Urinary bladder (tissue), 4 donors: ENCODE measurements around the gene DIAPH2. TPM values are rescaled to one million over a fixed set of nuclear protein-coding genes. Genes with fewer than 3 reads are reported as not detected.
"Not testable (repeated sequence)": the region's sequence is repeated elsewhere in the genome, so short reads cannot be mapped to it uniquely, and the experiment has no call there.

Experiments used
- DNase-seq: peaks from one replicate; pipeline ENCODE4 v3.0.0-alpha.2; 2015; ENCODE audit errors: extremely low spot score
- H3K27ac ChIP-seq: one replicate; pipeline ENCODE4 v1.5.1; 2013; ENCODE audit warnings: low read depth, mild to moderate bottlenecking, moderate library complexity
- H3K36me3 ChIP-seq: one replicate; pipeline ENCODE4 v1.6.1; 2013; ENCODE audit warnings: mild to moderate bottlenecking, moderate library complexity; ENCODE audit not compliant: insufficient read depth
- H3K4me1 ChIP-seq: one replicate; pipeline ENCODE4 v1.6.1; 2013; ENCODE audit warnings: mild to moderate bottlenecking, moderate library complexity; ENCODE audit not compliant: insufficient read depth
- H3K4me3 ChIP-seq: one replicate; pipeline ENCODE4 v1.5.1; 2013; ENCODE audit warnings: low read depth, low read length
- WGBS: extraction: QIAGEN DNeasy Blood & Tissue Kit; methylation state at CpG from one replicate; pipeline ENCODE4 v1.1.7; 2013; 5-methylcytosine and 5-hydroxymethylcytosine counted together
- polyA plus RNA-seq: library from polyadenylated mRNA; stranded (reverse); fragments of 200-250 nt; gene quantifications from one replicate; pipeline ENCODE4 v1.2.3, GENCODE V29; 2013
- total RNA-seq: library from RNA; depleted of rRNA; stranded (reverse); fragments of >200 nt; gene quantifications from one replicate; pipeline ENCODE4 v1.2.3, GENCODE V29; 2014
- donor health status: healthy with polysubstance abuse.
- donor health status: healthy.

Gene DIAPH2
- total and polyA plus RNA-seq, 2 donors, result 11.8 to 52.2 TPM

DNA sequence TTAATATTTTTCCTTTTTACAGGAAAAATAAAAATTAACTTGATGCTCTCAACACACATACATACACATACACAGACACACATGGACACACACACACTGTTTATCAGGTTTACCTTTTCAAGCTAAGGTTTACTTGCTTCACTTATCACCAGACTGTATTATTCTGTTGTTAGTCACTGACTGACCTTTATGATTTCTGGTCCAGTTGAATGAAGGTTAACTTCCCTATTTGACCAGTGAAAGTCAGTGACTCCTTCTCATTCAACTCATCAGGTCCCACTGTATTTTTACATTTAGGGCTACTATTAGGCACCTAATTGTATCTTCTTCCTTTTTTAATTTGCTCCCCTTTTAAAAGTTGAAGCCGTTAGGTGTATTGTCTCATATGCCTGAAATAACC is 16.0 kb downstream of the DIAPH2 start:
- Histone ChIP-seq H3K27ac (no peak overlapping the region), H3K4me1 (peaks cover 1% of the 10 kb centered on the region), H3K36me3 (no peaks in the 10 kb centered on the region), H3K4me3 (no peak overlapping the region)
- 100% methylated on average over 1 of the region's 1 CpG for WGBS
- DNase-seq, result no peak

DNA sequence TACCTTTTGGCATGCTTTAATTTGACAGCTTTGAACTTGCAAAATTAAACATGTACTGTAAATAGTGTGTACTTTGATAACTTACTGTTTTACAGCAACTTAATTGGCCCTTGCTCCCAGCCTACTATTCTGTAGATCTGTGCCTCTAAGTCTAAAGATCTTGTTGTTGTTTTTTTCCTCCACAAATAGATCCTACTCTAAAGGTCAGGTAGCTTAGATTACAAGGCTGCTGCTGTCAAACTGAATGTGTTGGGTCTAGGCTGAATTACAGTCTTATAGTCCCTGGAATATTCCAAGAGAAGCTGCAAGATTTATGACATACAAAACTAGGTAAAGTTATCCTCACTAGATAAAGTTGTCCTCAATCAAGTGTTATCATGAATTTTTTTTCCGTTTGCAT is 18.7 kb downstream of the DIAPH2 start:
- DNase-seq, result no peak
- 75% methylated on average over 1 of the region's 1 CpG for WGBS
- H3K36me3 ChIP-seq, result no peaks in the 10 kb centered on the region
- H3K27ac ChIP-seq, result no peak overlapping the region
- H3K4me1 ChIP-seq, result peaks cover 1% of the 10 kb centered on the region
- H3K4me3 ChIP-seq, result no peak overlapping the region

DNA sequence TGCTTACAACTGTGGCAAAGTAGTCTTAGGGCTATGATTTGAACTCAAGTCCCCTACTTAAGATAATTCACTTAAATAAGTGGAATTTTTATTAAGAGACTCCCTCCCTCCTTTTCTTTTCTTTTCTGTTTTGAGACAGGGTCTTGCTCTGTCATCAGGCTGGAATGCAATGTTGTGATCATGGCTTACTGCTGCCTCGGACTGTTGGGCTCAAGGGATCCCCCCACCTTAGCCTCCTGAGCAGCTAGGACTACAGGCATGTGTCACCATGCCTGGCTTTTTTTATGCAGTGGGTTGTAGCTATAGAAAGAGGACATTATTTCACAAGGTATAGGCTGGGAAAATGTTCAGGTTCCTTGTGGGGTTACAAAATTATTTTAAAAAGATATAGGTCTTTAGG is 19.2 kb downstream of the DIAPH2 start:
- Histone ChIP-seq H3K27ac (no peak overlapping the region), H3K4me1 (peaks cover 1% of the 10 kb centered on the region), H3K4me3 (no peak overlapping the region), H3K36me3 (no peaks in the 10 kb centered on the region)
- WGBS, result 55% methylated on average over 1 of the region's 1 CpG
- DNase-seq, result no peak

DNA sequence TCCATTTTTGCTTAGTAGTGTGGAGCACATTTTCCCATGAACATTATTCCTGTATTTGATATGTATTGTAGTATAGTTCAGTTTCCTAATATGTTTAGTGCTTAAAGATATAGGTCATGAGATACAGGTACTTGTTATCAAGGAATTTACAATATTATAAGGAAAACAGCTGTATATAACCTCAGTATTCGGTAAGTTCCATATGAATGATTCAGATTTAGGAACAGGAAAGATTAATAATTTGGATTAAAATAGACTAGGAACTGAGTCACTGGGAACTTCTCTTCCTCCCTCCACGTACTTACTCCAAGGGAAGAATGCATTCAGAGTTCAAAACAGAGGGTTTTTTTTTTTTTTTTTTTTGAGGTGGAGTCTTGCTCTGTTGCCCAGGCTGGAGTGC is 20.0 kb downstream of the DIAPH2 start:
- Histone ChIP-seq H3K27ac (no peak overlapping the region), H3K36me3 (no peaks in the 10 kb centered on the region), H3K4me1 (peaks cover 1% of the 10 kb centered on the region), H3K4me3 (no peak overlapping the region)
- WGBS, result 74% methylated on average over 2 of the region's 2 CpGs
- DNase-seq, result no peak

DNA sequence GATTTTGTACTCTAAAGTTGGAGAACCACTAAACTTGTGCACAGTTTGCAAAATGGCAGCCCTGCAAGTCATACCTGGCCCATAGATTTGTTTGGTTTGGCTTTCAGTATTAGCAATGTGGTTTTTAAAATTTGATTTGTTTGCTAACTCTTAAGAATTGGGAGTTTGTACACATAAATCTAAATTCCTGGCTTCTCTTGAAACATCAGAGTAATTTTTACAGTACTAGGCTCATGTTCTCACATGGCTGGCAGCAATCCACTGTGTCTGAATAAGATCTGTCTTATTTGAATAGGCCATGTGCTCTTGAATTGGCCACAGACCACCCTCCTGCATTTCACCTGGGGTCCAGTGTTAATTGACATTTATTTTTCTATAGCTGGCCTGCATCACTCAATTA is 21.3 kb downstream of the DIAPH2 start:
- no peak overlapping the region for H3K27ac ChIP-seq
- no peak overlapping the region for H3K4me3 ChIP-seq
- H3K4me1 ChIP-seq, result peaks cover 1% of the 10 kb centered on the region
- DNase-seq, result no peak
- no peaks in the 10 kb centered on the region for H3K36me3 ChIP-seq

DNA sequence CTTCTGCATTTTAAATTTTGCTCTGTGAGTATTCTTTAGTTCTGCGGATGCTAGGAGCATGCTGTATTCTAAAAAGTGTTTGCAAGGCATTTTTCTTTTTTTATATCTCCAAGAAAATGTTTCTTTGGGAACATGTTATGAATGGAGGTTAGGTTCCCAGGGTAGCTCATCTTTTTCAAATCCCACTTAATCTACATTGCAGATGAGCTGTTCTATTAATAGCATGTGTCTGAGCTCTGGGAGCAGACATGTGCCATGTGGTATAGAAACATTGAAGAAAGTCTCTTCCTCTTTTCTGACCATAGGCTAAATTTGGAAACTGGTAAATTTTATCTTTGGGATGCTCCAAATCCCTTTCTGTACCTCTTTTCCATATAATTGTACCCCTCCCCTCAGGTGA is 23.2 kb downstream of the DIAPH2 start:
- DNase-seq, result no peak
- WGBS, result 33% methylated on average over 1 of the region's 1 CpG
- no peak overlapping the region for H3K27ac ChIP-seq
- H3K4me1 ChIP-seq, result peaks cover 1% of the 10 kb centered on the region
- no peak overlapping the region for H3K4me3 ChIP-seq
- no peaks in the 10 kb centered on the region for H3K36me3 ChIP-seq

DNA sequence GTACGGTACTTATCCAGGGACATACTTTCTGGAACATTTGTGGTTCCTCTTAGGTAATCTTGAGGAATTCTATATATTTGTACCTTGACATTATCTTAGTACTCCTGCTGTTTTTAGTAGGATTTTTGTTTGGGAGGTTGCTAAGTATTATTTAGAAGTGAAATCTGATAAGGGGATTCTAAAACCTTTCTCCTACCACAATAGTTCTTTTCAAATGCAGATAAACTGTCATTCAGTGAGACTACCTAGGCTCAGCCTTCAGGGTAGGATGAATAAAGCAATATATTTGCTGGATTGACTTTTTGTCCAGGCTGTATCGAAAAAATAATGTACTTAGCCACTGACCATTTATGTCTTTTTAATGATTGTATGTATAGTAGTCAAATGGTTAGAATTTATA is 25.4 kb downstream of the DIAPH2 start:
- no peak for DNase-seq
- Histone ChIP-seq H3K4me3 (no peak overlapping the region), H3K4me1 (no peaks in the 10 kb centered on the region), H3K36me3 (no peaks in the 10 kb centered on the region), H3K27ac (no peak overlapping the region)
- whole genome bisulfite sequencing, result 85% methylated on average over 2 of the region's 2 CpGs

DNA sequence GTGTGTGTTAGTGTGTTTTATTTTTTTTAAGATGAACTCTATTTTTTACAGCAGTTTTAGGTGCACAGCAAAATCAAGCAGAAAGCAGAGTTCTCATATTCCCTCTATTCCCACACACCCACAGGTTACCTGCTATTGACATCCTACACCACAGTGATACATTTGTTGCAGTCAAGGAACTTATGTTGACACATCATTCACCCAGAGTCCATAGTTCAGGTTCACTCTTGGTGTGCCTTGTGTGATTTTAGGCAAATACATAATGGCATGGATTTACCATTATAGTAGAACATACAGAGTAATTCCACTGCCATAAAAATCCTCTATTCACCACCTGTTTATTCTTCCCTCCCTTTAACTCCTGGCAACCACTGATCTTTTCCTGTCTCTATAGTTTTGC is 28.7 kb downstream of the DIAPH2 start:
- no peak for DNase-seq

DNA sequence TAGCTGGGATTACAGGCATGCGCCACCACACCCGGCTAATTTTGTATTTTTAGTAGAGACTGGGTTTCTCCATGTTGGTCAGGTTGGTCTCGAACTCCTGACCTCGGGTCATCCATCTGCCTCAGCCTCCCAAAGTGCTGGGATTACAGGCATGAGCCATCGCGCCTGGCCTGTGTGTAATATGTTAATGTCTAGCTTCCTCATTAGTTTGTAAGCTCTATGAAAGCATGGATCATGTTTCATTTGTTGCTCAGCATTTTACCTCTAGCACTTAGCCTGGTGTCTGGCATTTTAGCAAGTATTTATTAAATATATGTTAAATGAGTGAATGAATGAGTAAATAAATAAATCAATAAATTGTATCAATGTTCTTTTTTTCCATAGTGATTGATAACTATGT is 29.8 kb downstream of the DIAPH2 start:
- WGBS, result 91% methylated on average over 6 of the region's 6 CpGs
- not testable (repeated sequence) for H3K4me3 ChIP-seq, DNase-seq, H3K36me3 ChIP-seq, H3K4me1 ChIP-seq, H3K27ac ChIP-seq

More for the DNA sequence above, 28.7 kb downstream of the DIAPH2 start:
- Histone ChIP-seq H3K27ac (no peak overlapping the region), H3K36me3 (no peaks in the 10 kb centered on the region), H3K4me1 (no peaks in the 10 kb centered on the region), H3K4me3 (no peak overlapping the region)

DNA sequence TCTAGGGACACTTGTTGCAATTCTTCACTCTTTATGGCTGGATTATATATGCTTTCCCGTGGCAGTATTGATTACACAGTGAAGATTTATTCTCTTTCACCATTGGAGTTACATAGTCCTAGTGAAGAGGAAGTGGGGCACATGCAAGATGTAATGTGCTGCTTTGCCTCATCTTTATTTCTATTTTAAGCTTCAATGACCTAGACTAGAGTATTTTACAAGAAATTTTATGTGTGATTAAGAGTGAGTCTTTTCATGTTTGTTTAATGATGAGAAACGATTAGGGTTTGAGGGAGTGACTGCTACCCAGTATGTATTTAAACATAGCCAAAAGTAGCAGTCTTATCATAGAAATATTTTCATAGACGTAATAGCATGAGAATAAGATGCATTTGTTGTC is 30.8 kb downstream of the DIAPH2 start:
- WGBS, result 17% methylated on average over 3 of the region's 3 CpGs
- H3K27ac ChIP-seq, result no peak overlapping the region
- H3K4me1 ChIP-seq, result no peaks in the 10 kb centered on the region

DNA sequence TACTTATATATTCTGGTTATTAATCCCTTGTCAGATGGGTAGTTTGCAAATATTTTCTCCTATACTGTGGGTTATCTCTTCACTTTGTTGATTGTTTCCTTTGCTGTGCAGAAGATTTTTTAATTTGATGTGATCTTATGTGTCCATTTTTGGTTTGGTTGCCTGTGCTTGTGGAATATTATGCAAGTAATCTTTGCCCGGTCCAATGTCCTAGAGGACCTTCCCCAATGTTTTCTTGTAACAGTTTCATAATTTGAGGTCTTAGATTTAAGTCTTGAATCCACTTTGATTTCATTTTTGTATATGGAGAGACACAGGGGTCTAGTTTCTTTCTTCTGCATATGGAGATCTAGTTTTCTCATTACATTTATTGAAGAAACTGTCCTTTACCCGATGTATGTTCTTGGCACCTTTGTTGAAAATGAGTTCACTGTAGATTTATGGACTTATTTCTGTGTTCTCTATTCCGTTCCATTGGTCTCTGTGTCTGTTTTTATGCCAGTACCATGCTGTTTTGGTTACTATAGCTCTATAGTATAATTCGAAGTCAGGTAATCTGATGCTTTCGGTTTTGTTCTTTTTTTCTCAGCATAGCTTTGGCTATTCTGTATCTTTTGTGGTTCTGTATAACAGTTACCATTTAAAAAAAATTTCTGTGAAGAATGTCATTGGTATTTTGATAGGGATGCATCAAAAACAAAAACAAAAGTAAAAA is 34.7 kb downstream of the DIAPH2 start:
- Histone ChIP-seq H3K36me3 (no peaks in the 10 kb centered on the region), H3K27ac (no peak overlapping the region), H3K4me1 (no peaks in the 10 kb centered on the region), H3K4me3 (no peak overlapping the region)
- WGBS, result 99% methylated on average over 5 of the region's 5 CpGs
- no peak for DNase-seq

More for the DNA sequence above, 30.8 kb downstream of the DIAPH2 start:
- H3K4me3 ChIP-seq, result no peak overlapping the region
- no peak for DNase-seq
- H3K36me3 ChIP-seq, result no peaks in the 10 kb centered on the region

DNA sequence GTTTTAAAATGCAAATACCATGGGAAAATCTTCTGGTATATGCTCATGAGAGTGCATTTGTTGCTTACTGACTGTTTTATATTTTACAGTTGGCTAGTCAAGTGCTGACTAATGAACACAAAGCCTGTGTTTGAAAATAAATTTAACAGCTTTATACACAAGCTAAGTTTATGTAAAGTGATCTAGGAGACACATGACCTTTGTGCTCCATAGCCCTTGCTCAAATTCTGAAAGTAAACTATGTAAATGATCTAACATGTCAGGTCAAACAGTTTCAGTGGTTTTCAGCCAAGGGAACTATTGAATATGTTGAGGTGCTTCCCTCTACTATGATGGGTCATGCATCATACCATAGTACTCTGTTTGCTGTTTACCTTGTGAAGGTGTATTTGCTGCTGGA is 36.7 kb downstream of the DIAPH2 start:
- Histone ChIP-seq H3K4me3 (no peak overlapping the region), H3K36me3 (no peaks in the 10 kb centered on the region), H3K27ac (no peak overlapping the region), H3K4me1 (no peaks in the 10 kb centered on the region)
- no peak for DNase-seq

DNA sequence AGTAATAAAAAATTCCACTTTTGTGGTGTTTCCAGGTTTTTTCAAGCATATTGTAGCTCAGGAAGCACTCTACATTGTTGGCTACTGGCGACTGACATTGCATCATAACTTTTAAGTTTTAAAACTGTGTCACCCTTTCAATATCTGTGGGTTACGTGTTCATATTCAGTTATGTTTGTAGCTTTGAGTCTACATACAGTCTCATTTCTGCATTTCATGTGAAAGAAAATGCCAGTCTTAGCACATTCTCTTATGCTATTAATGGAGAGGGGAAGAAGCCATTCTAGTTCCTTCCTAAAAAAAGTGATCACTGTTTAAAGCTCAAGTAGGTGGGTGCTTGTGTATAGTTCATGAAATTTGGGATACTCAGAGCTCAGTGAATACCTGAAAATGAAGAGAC is 38.1 kb downstream of the DIAPH2 start:
- no peak for DNase-seq
- no peaks in the 10 kb centered on the region for H3K36me3 ChIP-seq
- WGBS, result 92% methylated on average over 2 of the region's 2 CpGs
- H3K27ac ChIP-seq, result no peak overlapping the region
- no peaks in the 10 kb centered on the region for H3K4me1 ChIP-seq
- no peak overlapping the region for H3K4me3 ChIP-seq

DNA sequence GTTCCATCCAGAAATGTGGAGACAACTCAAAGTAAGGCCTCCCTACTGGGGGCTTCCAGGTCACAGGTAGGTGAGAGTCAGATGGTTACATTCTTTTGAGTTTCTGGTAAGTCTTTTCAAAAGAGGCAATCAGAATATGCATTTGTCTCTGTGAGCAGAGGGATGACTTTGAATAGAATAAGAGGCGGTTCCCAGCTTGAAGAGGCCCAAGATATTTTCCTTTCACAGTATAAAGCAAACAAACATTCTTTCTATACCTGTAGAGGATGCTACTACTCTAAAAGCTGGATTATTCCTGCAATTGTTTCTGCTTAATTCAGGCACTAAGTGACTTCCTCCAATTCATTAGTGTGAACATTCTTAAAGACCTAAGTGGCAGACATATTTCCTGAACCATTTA is 44.4 kb downstream of the DIAPH2 start:
- Histone ChIP-seq H3K4me1 (no peaks in the 10 kb centered on the region), H3K36me3 (no peaks in the 10 kb centered on the region), H3K27ac (no peak overlapping the region), H3K4me3 (no peak overlapping the region)
- WGBS, result 97% methylated on average over 1 of the region's 1 CpG
- no peak for DNase-seq
